ENCODE data around the gene PDE1C.

- TF ChIP-seq CTCF (IDR thresholded peaks at IDR 0.05) (no peak), POLR2AphosphoS5 (IDR thresholded peaks at IDR 0.05; ENCODE audit: low read depth, low read length) (no peak), MEF2A (IDR thresholded peaks at IDR 0.05; ENCODE audit: borderline replicate concordance, low read depth) (no peak), GABPA (IDR thresholded peaks at IDR 0.05; ENCODE audit: low read depth) (no peak), RFX5 (IDR thresholded peaks at IDR 0.05; ENCODE audit: low read length) (no peak), SMC3 (IDR thresholded peaks at IDR 0.05; ENCODE audit: low read depth, low read length) (no peak), EZH2phosphoT487 (IDR thresholded peaks at IDR 0.05; ENCODE audit: borderline replicate concordance, low read depth) (no peak)
- TF ChIP-seq, protein P1, sequence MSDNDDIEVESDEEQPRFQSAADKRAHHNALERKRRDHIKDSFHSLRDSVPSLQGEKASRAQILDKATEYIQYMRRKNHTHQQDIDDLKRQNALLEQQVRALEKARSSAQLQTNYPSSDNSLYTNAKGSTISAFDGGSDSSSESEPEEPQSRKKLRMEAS (IDR thresholded peaks at IDR 0.05; ENCODE audit: low read depth) = no peak
Measured at GRCh38 chr7:32066441-32066840, 3.8 kb downstream of the PDE1C start.

All from SK-N-SH (cell line).